ENCODE results near the gene TBC1D4.

GRCh38 chr13:75493156-75493555, 11.2 kb upstream of the TBC1D4 start:
- no peak for TF ChIP-seq POLR2AphosphoS5 (IDR thresholded peaks at IDR 0.05; ENCODE audit: borderline replicate concordance, low read depth, low read length)
- TF ChIP-seq EZH2 (IDR thresholded peaks at IDR 0.05) = no peak
- TF ChIP-seq FOXP2 (optimal IDR thresholded peaks at IDR 0.05; ENCODE audit: control extremely low read depth, extremely low read length, insufficient read depth) = no peak

Data from SK-N-MC (cell line).